K562 (cell line): ENCODE results near the gene CHCHD6. TPM values are rescaled to one million over a fixed set of nuclear protein-coding genes. Genes with fewer than 3 reads are reported as not detected.

Source experiments
- CEBPB ChIP-seq: fragments of 450-650 bp; IDR thresholded peaks from 2 replicates; pipeline ENCODE4 v1.6.1; 2016; ENCODE audit warnings: missing genetic modification characterization, missing compliant biosample characterization
- HLTF ChIP-seq: fragments of 450-650 bp; IDR thresholded peaks from 2 replicates; pipeline ENCODE4 v1.6.1; 2016
- LEF1 ChIP-seq: fragments of 450-650 bp; IDR thresholded peaks from 2 replicates; pipeline ENCODE4 v1.6.1; 2016; ENCODE audit warnings: mild to moderate bottlenecking
- MTA2 ChIP-seq: fragments of 450-650 bp; IDR thresholded peaks from 2 replicates; pipeline ENCODE4 v1.6.1; 2016; ENCODE audit warnings: low read depth
- POU5F1 ChIP-seq: fragments of 150-350 bp; IDR thresholded peaks from 2 replicates; pipeline ENCODE4 v1.6.1; 2014; ENCODE audit warnings: borderline replicate concordance, low read length, low read depth, mild to moderate bottlenecking; ENCODE audit not compliant: partially characterized antibody
- SNRNP70 ChIP-seq: fragments of 200-400 bp; formaldehyde crosslinking; optimal IDR thresholded peaks from 2 replicates; pipeline ENCODE3; 2017; ENCODE audit warnings: low read depth, low read length
- XRCC4 ChIP-seq: IDR thresholded peaks from one replicate; pipeline ENCODE4 v1.6.1; 2011; ENCODE audit not compliant: insufficient read depth, insufficient read length; ENCODE audit errors: extremely low read depth
- YBX1 ChIP-seq: fragments of 450-650 bp; IDR thresholded peaks from 2 replicates; pipeline ENCODE4 v1.7.1; 2016; ENCODE audit warnings: mild to moderate bottlenecking
- ZNF75A ChIP-seq: fragments of 450-650 bp; formaldehyde crosslinking; IDR thresholded peaks from 2 replicates; pipeline ENCODE4 v1.4.0; 2020; ENCODE audit warnings: mild to moderate bottlenecking
- polyA plus RNA-seq, 8 experiments: library from polyadenylated mRNA; depleted of rRNA in 4 of 8; stranded (reverse) in 5 of 8; unstranded in 3 of 8; fragments of >200 nt; fragmentation: Nextera tagmentation in 2 of 8; fragmentation: Illumina TruSeq in 1 of 8; extraction: Ambion mirVana in 2 of 8; extraction: Trizol in 1 of 8; gene quantifications; 2 replicates each; pipeline versions ENCODE4 v1.2.1 to v1.2.3, GENCODE V29; 2011 to 2014; ENCODE audit warnings: inconsistent platforms in 1 of 8, missing spikeins in 1 of 8
- total RNA-seq, 7 experiments: library from RNA; depleted of rRNA in 6 of 7; stranded (reverse); fragments of >200 nt in 6 of 7; fragmentation: Illumina TruSeq in 2 of 7; extraction: Trizol in 2 of 7; gene quantifications; 2 replicates each; pipeline versions ENCODE4 v1.2.1 to v1.2.3, GENCODE V29; 2011 to 2021; ENCODE audit warnings: low replicate concordance in 1 of 7
- TF ChIP-seq, protein P1 (sequence below): fragments of 250-450 bp; sonication (Bioruptor Pico); IDR thresholded peaks from 2 replicates; pipeline ENCODE4 v1.5.0; 2021
- TF ChIP-seq, protein P2 (sequence below): sonication (generic); formaldehyde crosslinking; IDR thresholded peaks from 2 replicates; pipeline ENCODE4 v1.8.1; 2022; ENCODE audit warnings: missing genetic modification reagents
- TF ChIP-seq, protein P3 (sequence below): fragments of 250-450 bp; sonication (Bioruptor Pico); IDR thresholded peaks from 2 replicates; pipeline ENCODE4 v1.8.0; 2021; ENCODE audit warnings: mild to moderate bottlenecking, moderate library complexity

The CHCHD6 gene
- total and polyA plus RNA-seq, 9 of the 15 experiments (the other 6 are each of a cell fraction or from before 2014, with no cell fraction given), result 4.6 to 18.6 (median 10.9) TPM

DNA sequence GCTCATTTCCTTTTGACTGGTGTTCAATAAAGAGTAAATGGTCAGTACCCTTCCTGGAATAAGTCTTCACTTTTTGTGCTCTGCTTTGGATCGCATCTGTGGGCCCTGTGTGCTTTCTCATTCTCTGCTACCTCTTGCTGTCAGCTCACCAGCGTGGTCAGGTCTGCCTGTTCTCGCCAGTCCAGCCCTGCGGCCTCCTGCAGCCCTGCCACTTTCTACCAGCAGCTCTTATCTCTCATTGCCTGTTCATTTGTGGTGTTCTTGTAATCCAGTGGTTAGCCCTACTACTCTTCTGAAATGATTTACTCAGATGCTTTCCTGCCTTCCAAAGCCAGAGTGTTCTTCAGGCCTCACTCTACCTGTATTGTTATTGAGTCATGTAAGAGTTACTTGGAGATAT, 54.8 kb downstream of the CHCHD6 start (continued):
- TF ChIP-seq, protein P1, sequence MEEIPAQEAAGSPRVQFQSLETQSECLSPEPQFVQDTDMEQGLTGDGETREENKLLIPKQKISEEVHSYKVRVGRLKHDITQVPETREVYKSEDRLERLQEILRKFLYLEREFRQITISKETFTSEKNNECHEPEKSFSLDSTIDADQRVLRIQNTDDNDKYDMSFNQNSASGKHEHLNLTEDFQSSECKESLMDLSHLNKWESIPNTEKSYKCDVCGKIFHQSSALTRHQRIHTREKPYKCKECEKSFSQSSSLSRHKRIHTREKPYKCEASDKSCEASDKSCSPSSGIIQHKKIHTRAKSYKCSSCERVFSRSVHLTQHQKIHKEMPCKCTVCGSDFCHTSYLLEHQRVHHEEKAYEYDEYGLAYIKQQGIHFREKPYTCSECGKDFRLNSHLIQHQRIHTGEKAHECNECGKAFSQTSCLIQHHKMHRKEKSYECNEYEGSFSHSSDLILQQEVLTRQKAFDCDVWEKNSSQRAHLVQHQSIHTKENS (CRISPR knock-in tag), result no peak
- no peak for TF ChIP-seq SNRNP70
- TF ChIP-seq MTA2, result no peak
- no peak for TF ChIP-seq LEF1
- TF ChIP-seq, protein P2, sequence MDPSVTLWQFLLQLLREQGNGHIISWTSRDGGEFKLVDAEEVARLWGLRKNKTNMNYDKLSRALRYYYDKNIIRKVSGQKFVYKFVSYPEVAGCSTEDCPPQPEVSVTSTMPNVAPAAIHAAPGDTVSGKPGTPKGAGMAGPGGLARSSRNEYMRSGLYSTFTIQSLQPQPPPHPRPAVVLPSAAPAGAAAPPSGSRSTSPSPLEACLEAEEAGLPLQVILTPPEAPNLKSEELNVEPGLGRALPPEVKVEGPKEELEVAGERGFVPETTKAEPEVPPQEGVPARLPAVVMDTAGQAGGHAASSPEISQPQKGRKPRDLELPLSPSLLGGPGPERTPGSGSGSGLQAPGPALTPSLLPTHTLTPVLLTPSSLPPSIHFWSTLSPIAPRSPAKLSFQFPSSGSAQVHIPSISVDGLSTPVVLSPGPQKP, result no peak
- no peak for TF ChIP-seq POU5F1
- TF ChIP-seq XRCC4, result no peak
- TF ChIP-seq HLTF, result no peak
- TF ChIP-seq YBX1, result no peak
- TF ChIP-seq ZNF75A (CRISPR knock-in tag), result no peak
- TF ChIP-seq, protein P3, sequence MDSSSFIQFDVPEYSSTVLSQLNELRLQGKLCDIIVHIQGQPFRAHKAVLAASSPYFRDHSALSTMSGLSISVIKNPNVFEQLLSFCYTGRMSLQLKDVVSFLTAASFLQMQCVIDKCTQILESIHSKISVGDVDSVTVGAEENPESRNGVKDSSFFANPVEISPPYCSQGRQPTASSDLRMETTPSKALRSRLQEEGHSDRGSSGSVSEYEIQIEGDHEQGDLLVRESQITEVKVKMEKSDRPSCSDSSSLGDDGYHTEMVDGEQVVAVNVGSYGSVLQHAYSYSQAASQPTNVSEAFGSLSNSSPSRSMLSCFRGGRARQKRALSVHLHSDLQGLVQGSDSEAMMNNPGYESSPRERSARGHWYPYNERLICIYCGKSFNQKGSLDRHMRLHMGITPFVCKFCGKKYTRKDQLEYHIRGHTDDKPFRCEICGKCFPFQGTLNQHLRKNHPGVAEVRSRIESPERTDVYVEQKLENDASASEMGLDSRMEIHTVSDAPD (CRISPR knock-in tag), result no peak
- no peak for TF ChIP-seq CEBPB
